ENCODE data around the gene GSC2. TPM values are rescaled to one million over a fixed set of nuclear protein-coding genes. Genes with fewer than 3 reads are reported as not detected.
A peak's percentile ranks its signal among the peaks of the same experiment; 100 is the strongest.

GSC2 gene
- total and polyA plus RNA-seq, 2 of the 8 experiments (the other 6 are each of a cell fraction or from before 2014, with no cell fraction given): 0.17 to 0.48 TPM

DNA sequence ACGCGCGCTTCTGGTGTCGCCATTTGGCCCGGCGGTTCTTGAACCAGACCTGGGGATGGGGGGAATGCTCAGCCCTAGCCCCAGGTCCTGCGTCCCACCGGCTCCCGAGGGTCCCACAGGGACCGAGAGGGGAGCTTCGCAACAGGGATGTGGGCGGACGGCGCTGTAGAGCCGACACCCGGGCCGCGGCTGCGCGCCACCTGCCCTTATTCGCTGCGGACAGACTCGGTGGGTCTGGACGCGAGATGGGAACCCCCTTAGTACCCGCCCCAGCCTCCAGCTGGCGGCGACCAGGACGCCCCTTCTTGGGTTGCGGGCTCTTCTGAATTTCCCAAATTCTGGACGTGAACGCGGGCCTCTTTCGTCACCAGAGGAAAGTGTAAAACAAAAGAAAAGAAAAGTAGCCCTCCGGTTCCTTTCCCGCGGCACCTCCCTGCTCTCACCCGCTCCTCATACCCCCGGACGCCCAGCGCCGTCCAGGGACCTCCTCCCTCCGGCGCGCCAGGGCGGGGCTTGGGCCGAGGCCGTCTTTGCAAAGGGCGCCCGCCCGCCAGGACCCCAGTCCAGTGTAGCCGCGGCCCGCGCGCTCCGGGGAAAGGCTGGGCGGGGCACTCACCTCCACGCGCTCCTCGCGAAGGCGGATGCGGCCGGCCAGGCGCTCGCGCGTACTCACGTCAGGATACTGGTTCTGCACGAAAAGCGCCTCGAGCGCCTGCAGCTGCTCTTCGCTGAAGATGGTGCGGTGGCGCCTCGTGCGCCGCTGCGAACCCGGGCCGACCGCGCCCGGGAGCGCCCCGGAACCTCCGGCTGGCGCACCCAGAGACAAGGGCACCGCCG, 827 bp downstream of the GSC2 start (continued):
- TF ChIP-seq, protein P1, sequence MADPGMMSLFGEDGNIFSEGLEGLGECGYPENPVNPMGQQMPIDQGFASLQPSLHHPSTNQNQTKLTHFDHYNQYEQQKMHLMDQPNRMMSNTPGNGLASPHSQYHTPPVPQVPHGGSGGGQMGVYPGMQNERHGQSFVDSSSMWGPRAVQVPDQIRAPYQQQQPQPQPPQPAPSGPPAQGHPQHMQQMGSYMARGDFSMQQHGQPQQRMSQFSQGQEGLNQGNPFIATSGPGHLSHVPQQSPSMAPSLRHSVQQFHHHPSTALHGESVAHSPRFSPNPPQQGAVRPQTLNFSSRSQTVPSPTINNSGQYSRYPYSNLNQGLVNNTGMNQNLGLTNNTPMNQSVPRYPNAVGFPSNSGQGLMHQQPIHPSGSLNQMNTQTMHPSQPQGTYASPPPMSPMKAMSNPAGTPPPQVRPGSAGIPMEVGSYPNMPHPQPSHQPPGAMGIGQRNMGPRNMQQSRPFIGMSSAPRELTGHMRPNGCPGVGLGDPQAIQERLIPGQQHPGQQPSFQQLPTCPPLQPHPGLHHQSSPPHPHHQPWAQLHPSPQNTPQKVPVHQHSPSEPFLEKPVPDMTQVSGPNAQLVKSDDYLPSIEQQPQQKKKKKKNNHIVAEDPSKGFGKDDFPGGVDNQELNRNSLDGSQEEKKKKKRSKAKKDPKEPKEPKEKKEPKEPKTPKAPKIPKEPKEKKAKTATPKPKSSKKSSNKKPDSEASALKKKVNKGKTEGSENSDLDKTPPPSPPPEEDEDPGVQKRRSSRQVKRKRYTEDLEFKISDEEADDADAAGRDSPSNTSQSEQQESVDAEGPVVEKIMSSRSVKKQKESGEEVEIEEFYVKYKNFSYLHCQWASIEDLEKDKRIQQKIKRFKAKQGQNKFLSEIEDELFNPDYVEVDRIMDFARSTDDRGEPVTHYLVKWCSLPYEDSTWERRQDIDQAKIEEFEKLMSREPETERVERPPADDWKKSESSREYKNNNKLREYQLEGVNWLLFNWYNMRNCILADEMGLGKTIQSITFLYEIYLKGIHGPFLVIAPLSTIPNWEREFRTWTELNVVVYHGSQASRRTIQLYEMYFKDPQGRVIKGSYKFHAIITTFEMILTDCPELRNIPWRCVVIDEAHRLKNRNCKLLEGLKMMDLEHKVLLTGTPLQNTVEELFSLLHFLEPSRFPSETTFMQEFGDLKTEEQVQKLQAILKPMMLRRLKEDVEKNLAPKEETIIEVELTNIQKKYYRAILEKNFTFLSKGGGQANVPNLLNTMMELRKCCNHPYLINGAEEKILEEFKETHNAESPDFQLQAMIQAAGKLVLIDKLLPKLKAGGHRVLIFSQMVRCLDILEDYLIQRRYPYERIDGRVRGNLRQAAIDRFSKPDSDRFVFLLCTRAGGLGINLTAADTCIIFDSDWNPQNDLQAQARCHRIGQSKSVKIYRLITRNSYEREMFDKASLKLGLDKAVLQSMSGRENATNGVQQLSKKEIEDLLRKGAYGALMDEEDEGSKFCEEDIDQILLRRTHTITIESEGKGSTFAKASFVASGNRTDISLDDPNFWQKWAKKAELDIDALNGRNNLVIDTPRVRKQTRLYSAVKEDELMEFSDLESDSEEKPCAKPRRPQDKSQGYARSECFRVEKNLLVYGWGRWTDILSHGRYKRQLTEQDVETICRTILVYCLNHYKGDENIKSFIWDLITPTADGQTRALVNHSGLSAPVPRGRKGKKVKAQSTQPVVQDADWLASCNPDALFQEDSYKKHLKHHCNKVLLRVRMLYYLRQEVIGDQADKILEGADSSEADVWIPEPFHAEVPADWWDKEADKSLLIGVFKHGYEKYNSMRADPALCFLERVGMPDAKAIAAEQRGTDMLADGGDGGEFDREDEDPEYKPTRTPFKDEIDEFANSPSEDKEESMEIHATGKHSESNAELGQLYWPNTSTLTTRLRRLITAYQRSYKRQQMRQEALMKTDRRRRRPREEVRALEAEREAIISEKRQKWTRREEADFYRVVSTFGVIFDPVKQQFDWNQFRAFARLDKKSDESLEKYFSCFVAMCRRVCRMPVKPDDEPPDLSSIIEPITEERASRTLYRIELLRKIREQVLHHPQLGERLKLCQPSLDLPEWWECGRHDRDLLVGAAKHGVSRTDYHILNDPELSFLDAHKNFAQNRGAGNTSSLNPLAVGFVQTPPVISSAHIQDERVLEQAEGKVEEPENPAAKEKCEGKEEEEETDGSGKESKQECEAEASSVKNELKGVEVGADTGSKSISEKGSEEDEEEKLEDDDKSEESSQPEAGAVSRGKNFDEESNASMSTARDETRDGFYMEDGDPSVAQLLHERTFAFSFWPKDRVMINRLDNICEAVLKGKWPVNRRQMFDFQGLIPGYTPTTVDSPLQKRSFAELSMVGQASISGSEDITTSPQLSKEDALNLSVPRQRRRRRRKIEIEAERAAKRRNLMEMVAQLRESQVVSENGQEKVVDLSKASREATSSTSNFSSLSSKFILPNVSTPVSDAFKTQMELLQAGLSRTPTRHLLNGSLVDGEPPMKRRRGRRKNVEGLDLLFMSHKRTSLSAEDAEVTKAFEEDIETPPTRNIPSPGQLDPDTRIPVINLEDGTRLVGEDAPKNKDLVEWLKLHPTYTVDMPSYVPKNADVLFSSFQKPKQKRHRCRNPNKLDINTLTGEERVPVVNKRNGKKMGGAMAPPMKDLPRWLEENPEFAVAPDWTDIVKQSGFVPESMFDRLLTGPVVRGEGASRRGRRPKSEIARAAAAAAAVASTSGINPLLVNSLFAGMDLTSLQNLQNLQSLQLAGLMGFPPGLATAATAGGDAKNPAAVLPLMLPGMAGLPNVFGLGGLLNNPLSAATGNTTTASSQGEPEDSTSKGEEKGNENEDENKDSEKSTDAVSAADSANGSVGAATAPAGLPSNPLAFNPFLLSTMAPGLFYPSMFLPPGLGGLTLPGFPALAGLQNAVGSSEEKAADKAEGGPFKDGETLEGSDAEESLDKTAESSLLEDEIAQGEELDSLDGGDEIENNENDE (IDR thresholded peaks at IDR 0.05; ENCODE audit: insufficient replicate concordance, low read length): no peak
- no peak for TF ChIP-seq KDM5A (IDR thresholded peaks at IDR 0.05; ENCODE audit: low read length)
- no peak for TF ChIP-seq JUND (IDR thresholded peaks at IDR 0.05; ENCODE audit: low read length)
- TF ChIP-seq NANOG (IDR thresholded peaks at IDR 0.05; ENCODE audit: insufficient read depth, low read depth, low read length, poor library complexity, severe bottlenecking): no peak
- no peak for TF ChIP-seq CEBPB (IDR thresholded peaks at IDR 0.05; ENCODE audit: low read depth, low read length)
- TF ChIP-seq EGR1 (IDR thresholded peaks at IDR 0.05; ENCODE audit: borderline replicate concordance, low read depth, low read length): no peak
- no peak for TF ChIP-seq TCF12 (IDR thresholded peaks at IDR 0.05; ENCODE audit: low read depth, low read length)
- TF ChIP-seq SIN3A (conservative IDR thresholded peaks at IDR 0.05 in 1 of 2, IDR thresholded peaks at IDR 0.05 in 1 of 2; ENCODE audit: low read depth in 1 of 2, low read length in 2 of 2): no peak
- no peak for TF ChIP-seq RFX5 (IDR thresholded peaks at IDR 0.05; ENCODE audit: borderline replicate concordance, low read depth, low read length)
- TF ChIP-seq, protein P2, sequence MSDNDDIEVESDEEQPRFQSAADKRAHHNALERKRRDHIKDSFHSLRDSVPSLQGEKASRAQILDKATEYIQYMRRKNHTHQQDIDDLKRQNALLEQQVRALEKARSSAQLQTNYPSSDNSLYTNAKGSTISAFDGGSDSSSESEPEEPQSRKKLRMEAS (IDR thresholded peaks at IDR 0.05): peak; percentile 87

Measured in H1 (cell line).